HG02885 (cell line): ENCODE data around the gene MROH9.

ENCODE experiments used
- ATAC-seq: cut with Tn5 transposase; IDR thresholded peaks from one replicate; pipeline ENCODE4 v1.9.1; 2021; ENCODE audit warnings: mild to moderate bottlenecking; ENCODE audit not compliant: unreplicated experiment, poor library complexity

MROH9 gene

DNA sequence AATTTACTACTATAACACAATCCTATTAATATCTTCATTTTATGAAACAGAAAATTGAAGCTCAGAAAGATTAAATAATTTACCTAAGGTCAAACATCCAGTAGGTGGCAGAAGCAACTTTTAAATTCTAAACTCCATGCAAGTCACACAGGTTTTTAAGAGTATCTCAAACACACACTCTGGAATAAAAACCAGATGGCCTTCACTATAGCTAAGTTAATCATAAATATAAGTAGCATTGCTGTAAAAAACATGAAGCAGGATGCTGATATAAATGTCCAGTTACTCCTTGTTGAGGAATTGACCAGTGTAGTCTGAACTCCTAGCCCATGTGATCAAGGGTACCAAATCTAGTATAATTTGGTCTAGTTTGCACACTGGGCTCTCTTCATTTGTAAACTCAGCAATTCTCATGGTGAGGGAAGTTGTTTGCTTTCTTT, 146.0 kb downstream of the MROH9 start:
- ATAC-seq: no peak

DNA sequence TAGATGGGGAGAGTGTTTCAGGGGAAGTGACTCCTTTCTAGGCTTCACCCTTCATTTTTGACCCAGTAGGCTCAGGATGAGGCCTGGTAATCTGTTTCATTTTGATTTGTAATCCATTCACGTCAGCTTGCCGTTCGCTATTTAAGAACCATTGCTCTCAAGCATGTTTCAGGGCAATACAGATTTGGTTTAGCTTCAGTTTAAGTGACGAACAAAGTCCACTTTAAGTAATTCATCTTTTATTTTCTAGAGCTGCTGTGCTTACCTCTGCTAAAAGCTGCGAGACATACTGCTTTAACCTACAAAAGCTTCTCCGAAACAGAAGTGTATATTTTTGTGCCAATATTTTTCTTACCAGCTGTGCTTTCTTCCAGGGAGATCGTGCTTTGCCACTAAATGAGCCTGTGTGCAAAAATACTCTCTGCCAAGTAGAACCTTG, 146.4 kb downstream of the MROH9 start:
- no peak for ATAC-seq

DNA sequence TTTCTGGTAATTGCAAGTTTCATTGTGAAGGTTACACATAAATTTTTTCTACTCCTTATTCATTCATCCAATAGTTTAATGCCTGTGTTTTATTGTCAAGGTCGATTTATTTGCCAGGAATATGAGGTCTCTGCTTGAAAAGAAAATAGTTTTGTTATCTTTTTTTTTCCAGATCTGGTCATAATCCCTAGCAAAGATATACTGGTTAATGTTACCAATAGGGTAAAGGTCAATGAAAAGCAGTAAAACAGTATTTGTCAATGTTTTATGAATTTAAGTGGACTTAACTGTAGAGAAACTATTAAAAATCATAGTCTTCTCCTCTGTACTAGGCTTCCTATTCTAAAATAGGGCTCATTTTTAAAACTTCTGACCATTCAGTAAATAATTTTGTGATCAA, 147.3 kb downstream of the MROH9 start:
- ATAC-seq: no peak

DNA sequence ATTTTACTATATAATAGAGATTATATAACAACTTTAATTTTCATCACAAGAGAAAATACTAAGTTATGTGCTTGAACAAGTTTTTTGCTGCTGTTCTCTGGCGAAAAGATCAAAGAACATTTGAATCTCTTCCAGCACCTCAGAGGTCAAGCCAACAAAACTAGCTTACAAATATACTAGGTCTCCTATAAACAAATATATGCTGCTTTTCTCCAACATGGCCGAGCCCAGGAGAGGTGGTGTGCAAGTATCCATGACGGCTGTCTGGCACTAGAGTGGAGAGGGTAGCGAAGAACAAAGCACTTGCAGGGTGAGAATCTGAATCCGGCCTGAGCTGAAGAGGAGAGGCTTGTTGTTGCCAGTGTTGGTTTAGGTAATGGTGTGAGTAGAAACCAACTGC, 147.9 kb downstream of the MROH9 start:
- no peak for ATAC-seq

DNA sequence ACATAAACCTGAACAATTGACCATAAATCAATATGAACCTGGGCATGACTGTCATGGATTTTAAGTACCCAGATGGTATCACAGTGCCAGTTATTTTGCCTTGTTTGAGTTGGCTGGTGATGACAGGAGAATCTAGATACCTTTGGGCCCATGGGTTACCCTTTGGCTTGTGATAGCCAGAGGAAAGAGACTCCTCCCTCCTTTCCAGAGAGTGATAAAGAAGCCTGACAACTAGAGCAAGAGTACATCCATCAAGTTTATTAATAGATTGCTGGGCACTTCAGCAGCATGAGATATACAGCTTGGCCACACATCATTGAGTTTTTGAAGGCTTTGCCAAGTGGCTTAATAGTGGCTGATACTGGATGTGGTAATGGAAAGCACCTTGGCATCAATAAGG, 148.8 kb downstream of the MROH9 start:
- no peak for ATAC-seq

DNA sequence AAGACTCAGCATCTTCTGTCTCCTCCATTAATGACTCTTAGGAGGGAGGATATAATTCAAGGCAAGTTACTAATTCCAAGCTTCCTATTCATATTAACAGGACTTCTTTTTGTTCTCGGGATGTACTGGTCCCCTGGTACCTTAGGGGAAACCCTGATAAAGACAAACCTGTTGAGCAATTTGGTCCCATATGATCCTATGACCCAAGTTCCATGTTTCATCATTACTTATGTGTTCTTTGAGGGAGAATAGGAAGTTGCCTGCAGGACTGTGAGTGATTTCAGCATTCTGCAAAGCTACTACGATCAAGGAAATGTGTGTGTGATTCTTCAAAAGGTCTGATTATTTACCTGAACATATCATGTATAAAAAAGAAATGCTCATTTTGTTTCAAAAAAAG, 149.5 kb downstream of the MROH9 start:
- no peak for ATAC-seq

DNA sequence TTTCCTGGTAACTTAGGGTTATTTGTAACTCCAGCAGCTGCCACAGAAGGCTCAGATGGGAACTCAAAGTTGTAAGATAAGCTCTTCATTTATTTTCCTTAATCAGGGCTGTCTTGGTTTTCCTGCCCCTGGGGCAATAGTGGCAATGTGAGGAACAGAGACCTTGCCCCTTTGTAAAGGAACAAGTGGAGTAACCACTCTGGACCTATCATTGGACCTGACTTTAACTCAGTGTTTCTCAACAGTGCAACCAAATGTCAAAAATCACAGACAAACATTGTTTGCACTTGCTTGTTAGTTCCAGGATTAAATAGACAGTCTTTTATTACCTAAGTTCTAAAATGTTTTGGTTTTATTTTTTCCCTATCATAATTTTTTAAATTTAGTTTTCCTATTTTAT, 152.6 kb downstream of the MROH9 start:
- no peak for ATAC-seq

DNA sequence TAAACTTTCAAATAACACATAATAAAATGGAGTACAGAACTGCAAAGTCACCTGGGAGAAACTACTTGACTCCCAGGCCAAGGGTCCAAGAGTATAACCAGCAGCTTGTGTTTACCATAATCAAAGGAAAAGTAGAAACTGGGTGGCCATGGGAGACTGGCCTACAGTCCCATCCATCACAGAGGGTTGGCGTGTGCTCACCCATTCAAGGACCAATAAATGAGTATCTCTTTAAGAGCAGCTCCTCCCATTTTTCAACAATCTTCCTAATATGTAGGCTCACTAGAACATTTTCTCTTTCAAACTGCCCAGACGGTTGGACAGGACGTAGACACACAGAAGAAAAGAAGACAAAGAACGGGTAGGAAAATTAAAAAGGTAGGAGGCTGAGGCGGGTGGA, 155.3 kb downstream of the MROH9 start, which contains the start of gene FMO3:
TSS of gene FMO3 (plus strand) at position 302 of the 400 bp plus-strand sequence. CDS start 1,754 bp downstream, outside the sequence.
- ATAC-seq: no peak

DNA sequence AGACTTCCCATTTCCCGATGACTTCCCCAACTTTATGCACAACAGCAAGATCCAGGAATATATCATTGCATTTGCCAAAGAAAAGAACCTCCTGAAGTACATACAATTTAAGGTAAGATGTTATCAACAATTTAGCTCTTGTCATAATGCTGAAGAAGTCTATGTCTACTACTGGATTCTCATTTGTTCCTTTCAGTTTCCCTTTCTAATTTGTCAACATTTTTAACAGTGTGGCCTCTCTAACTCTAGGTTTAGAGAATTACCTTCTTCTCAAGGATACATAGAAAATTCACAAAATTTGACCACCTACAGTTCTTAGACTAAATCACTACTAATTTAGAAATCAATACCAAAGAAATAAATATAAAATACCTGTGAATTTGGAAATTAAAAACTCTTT, 168.5 kb downstream of the MROH9 start:
- ATAC-seq: no peak

DNA sequence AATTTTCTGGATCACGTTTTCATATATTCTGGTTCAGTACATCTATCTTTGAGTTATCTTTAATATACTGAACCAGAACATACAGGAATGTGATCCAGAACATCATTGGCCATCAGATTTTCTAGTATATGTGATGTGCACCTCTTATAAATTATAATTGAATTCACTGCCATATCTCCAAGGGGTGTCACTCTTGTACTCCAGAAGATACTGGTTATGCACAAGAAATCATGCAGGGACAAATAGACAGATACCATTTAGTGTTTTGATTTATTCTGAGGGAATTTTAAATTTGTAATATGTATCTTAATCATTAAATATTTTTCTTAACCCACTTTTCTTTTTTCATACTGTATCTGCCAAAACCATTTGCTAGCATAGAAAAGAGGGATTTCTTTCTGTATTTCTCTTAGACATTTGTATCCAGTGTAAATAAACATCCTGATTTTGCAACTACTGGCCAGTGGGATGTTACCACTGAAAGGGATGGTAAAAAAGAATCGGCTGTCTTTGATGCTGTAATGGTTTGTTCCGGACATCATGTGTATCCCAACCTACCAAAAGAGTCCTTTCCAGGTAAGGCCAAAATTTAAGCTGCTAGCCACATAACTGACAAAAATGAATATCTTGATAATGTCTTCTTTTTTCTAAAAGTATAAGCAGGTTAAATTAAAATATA, 172.1 kb downstream of the MROH9 start:
- no peak for ATAC-seq

DNA sequence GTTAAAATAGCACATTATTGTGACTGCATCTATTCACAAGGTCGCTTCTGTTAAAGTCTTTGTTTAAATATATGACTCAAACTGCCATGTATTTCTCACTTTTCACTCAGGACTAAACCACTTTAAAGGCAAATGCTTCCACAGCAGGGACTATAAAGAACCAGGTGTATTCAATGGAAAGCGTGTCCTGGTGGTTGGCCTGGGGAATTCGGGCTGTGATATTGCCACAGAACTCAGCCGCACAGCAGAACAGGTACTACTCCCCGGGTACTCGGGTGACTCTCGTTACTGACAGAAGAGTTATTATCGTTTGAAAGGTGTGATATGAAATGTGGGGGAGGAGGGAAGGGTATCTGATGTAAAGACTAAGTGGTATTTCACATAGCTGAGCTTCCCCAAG, 172.6 kb downstream of the MROH9 start:
- ATAC-seq: no peak

DNA sequence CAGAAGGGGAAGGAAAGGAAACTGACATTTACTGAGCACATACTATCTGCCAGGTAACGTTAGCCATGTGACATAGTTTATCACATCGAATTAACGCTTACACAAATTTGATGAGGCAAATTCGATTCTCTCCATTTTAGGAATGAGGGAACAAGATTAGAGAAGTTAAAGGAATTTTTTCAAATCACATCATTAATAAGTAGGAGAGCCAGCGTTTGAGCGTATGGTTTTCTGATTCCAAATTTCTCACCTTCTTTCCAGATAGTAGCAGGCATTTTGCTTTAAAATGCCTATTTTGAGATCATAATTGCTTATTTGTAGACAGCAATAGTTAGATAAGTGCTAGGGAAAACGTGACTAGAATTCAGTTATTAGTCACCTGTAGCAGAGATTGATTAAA, 174.6 kb downstream of the MROH9 start:
- ATAC-seq: no peak

DNA sequence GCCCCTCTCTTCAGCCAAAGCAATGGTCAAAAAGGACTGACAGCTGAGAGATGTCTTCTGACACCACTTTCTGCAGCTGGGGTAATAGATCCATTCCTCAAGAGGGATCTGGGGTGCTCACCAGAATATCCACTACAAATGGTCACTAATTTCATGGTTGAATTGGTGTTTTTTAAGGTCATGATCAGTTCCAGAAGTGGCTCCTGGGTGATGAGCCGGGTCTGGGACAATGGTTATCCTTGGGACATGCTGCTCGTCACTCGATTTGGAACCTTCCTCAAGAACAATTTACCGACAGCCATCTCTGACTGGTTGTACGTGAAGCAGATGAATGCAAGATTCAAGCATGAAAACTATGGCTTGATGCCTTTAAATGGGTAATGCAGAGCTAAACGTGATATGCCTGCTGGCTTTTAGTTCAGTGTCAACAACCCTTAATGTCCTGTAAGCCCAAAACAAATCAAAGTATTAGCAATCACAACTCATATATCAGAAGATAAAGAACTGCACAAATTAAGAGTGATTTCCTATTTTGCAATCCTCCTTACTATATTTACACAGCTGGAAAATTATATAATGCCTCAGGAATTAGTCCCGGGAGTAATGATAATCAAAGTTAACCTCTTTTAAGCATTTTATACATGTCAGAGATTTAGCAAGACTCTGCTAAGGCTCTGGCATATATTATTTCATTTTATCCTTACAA, 175.4 kb downstream of the MROH9 start:
- no peak for ATAC-seq

DNA sequence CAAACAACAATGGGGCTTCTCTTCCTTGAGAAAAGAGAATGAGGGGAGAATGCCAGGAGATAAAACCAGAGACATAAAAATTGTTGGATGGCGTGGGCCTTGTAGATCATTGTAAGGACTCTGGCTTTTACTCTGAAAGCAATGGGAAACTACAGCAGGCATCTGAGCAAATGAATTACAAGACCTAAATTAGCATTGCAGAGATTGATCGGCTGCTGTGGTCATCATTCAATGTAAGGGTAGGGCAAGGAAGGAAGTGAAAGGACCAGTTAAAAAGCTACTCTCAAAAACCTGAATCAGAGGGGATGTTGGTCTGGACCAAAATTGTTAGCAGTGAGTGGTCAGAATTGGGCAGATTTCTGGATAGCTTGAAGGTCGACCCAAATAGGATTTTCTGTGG, 176.8 kb downstream of the MROH9 start:
- no peak for ATAC-seq

DNA sequence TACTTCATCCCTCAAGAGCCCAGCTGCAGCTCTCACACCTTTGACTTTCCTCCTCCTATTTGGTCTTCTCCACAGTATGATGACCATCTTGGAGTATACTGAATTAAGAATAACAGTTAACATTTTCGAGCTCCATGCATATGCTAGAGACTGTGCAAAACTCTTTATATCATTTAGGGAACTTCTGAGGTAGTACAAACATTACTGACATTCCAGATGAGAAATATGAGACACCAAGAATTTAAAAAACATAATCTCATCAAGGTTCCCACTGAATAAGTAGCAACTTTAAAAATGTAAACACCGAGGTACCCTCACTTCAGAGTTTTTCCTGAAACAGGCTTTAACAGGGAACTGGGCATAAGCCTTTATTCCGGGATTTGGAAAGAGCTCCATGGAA, 178.0 kb downstream of the MROH9 start:
- no peak for ATAC-seq
